ENCODE measurements around the gene SRL. TPM values are rescaled to one million over a fixed set of nuclear protein-coding genes. Genes with fewer than 3 reads are reported as not detected.
A peak's percentile ranks its signal among the peaks of the same experiment; 100 is the strongest.
"Not testable (repeated sequence)": the region's sequence is repeated elsewhere in the genome, so short reads cannot be mapped to it uniquely, and the experiment has no call there.

Gene SRL
- total and polyA plus RNA-seq, 8 donors, result 0.12 to 0.42 (median 0.23) TPM

GRCh38 chr16:4160658-4161430, 81.0 kb downstream of the SRL start:
- FAIRE-seq, result no peak
- no peak for DNase-seq
- intact Hi-C loops (cut with DNase I), result no loop called here
- no peak overlapping the region for H3K4me3 ChIP-seq
- no peaks in the 10 kb centered on the region for H3K9me3 ChIP-seq
- no peaks in the 10 kb centered on the region for H3K36me3 ChIP-seq
- no peak for TF ChIP-seq CTCF (IDR thresholded peaks at IDR 0.05)
- H3K27me3 ChIP-seq, result no peaks in the 10 kb centered on the region
- WGBS, 2 donors, result 80 to 87% methylated on average over 7 of the region's 7 CpGs
- no peak for ATAC-seq
- no peak overlapping the region for H3K27ac ChIP-seq
- no peaks in the 10 kb centered on the region for H3K4me1 ChIP-seq

- no peak for ATAC-seq
- FAIRE-seq, result no peak
- no peaks in the 10 kb centered on the region for H3K4me1 ChIP-seq
- DNase-seq, result no peak
- no peak overlapping the region for H3K27ac ChIP-seq
- TF ChIP-seq CTCF (IDR thresholded peaks at IDR 0.05), result no peak
- no peaks in the 10 kb centered on the region for H3K27me3 ChIP-seq
- H3K4me3 ChIP-seq, result no peak overlapping the region
- WGBS, 2 donors, result 92 to 93% methylated on average over 17 of the region's 17 CpGs
- H3K9me3 ChIP-seq, result no peaks in the 10 kb centered on the region
- H3K36me3 ChIP-seq, result no peaks in the 10 kb centered on the region
- intact Hi-C loops (cut with DNase I), result no loop called here
Measured at GRCh38 chr16:4159726-4160125, 82.2 kb downstream of the SRL start.

- ATAC-seq (no peak), DNase-seq (no peak), FAIRE-seq (no peak)
- no peak overlapping the region for H3K4me3 ChIP-seq
- no peaks in the 10 kb centered on the region for H3K9me3 ChIP-seq
- no peak for TF ChIP-seq CTCF (IDR thresholded peaks at IDR 0.05)
- no peaks in the 10 kb centered on the region for H3K36me3 ChIP-seq
- 81 to 82% methylated on average over 13 of the region's 13 CpGs for WGBS, 2 donors
- intact Hi-C loops (cut with DNase I), result no loop called here
- H3K27ac ChIP-seq, result no peak overlapping the region
- H3K4me1 ChIP-seq, result no peaks in the 10 kb centered on the region
- H3K27me3 ChIP-seq, result no peaks in the 10 kb centered on the region
Measured at GRCh38 chr16:4158143-4159093, 83.5 kb downstream of the SRL start.

GRCh38 chr16:4157376-4157825, 84.5 kb downstream of the SRL start:
- Histone ChIP-seq H3K9me3 (no peaks in the 10 kb centered on the region), H3K4me1 (no peaks in the 10 kb centered on the region), H3K27me3 (no peaks in the 10 kb centered on the region), H3K4me3 (no peak overlapping the region), H3K36me3 (no peaks in the 10 kb centered on the region), H3K27ac (no peak overlapping the region)
- FAIRE-seq (no peak), DNase-seq (no peak), ATAC-seq (peak in 2 of 4 donors; percentile 21 to 30)
- 39 to 50% methylated on average over 4 of the region's 4 CpGs for WGBS, 2 donors
- intact Hi-C loops (cut with DNase I), result no loop called here
- no peak for TF ChIP-seq CTCF (IDR thresholded peaks at IDR 0.05)

- FAIRE-seq; intact Hi-C loops (cut with DNase I); H3K4me1 ChIP-seq; DNase-seq; ATAC-seq; H3K27ac ChIP-seq; H3K36me3 ChIP-seq; H3K27me3 ChIP-seq; H3K4me3 ChIP-seq; H3K9me3 ChIP-seq: not testable (repeated sequence)
- 84 to 90% methylated on average over 3 of the region's 3 CpGs for WGBS, 2 donors
Measured at GRCh38 chr16:4156503-4156902, 85.4 kb downstream of the SRL start.

- WGBS, 2 donors, result 85 to 89% methylated on average over 13 of the region's 13 CpGs
- H3K9me3 ChIP-seq; ATAC-seq; H3K4me1 ChIP-seq; H3K27me3 ChIP-seq; intact Hi-C loops (cut with DNase I); DNase-seq; H3K36me3 ChIP-seq; FAIRE-seq; H3K4me3 ChIP-seq; H3K27ac ChIP-seq: not testable (repeated sequence)
Measured at GRCh38 chr16:4153364-4153763, 88.5 kb downstream of the SRL start.
